HG02885 (cell line): ENCODE results near the gene PRUNE2.

Experiments
- ATAC-seq: cut with Tn5 transposase; IDR thresholded peaks from one replicate; pipeline ENCODE4 v1.9.1; 2021; ENCODE audit warnings: mild to moderate bottlenecking; ENCODE audit not compliant: unreplicated experiment, poor library complexity

The PRUNE2 gene

GRCh38 chr9:76704593-76705204 is 201.2 kb downstream of the PRUNE2 start:
- ATAC-seq = no peak

DNA sequence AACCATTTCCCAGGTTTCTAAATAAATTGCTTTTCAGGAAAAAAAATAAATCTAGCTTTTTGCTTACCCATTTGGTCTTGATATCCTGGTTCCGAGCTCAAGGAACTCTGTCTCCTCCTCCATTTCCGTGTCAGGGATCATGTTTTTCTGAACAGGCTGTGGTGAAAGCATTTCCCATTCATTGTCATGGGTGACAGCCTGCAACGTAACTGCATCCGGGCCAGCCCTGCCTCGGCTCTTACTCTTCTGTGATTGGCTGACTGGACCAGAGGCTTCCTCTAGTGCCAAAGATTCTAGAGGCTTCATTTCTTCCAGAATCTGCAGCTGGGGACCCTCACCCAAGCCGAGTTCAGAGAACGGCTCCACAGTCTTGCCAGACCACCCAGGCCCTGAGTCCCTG is 202.6 kb downstream of the PRUNE2 start:
- no peak for ATAC-seq

GRCh38 chr9:76701441-76702039 is 204.4 kb downstream of the PRUNE2 start:
- ATAC-seq = no peak

DNA sequence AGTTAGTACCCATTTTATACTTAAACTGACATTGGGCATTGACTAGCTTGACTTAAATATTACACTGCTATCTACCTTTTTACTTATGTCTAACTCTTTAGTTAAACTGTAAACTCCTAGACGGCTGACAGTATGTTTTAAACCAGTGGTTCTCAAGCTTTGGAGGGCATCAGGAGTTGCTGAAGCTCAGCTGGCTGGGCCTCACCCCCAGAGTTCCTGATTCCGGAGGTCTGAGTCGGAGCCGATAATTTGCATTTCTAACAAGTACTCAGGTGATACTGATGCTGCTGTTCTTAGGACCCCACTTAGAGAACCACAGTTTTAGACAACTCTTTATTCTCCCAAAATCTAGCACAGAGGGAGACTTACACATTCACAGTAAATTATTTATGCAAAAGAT is 205.0 kb downstream of the PRUNE2 start:
- no peak for ATAC-seq

DNA sequence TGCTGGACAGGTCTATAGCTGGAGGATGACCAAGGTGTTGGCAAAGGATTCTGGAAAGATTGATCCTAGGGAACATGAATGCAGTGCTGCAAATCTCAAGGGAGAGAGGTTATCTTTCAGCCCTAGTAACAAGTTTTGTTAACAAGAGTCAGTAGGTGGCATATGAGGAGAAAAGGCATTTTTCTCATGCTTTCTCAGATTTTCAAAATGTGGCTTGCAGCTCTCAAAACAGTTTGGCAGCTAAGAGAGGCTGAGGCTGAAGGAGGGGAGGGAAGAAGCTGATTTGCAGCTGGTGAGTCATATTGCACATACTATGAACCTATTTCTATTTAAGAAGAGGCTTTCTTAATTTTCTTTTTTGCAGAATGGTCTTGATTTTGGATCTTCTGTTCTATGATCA is 205.9 kb downstream of the PRUNE2 start:
- no peak for ATAC-seq

GRCh38 chr9:76697554-76697953 is 208.4 kb downstream of the PRUNE2 start:
- peak; percentile 46 for ATAC-seq

- no peak for ATAC-seq
These were observed 208.8 kb downstream of the PRUNE2 start for GRCh38 chr9:76697081-76697480.

GRCh38 chr9:76693912-76694311 is 212.0 kb downstream of the PRUNE2 start:
- no peak for ATAC-seq

DNA sequence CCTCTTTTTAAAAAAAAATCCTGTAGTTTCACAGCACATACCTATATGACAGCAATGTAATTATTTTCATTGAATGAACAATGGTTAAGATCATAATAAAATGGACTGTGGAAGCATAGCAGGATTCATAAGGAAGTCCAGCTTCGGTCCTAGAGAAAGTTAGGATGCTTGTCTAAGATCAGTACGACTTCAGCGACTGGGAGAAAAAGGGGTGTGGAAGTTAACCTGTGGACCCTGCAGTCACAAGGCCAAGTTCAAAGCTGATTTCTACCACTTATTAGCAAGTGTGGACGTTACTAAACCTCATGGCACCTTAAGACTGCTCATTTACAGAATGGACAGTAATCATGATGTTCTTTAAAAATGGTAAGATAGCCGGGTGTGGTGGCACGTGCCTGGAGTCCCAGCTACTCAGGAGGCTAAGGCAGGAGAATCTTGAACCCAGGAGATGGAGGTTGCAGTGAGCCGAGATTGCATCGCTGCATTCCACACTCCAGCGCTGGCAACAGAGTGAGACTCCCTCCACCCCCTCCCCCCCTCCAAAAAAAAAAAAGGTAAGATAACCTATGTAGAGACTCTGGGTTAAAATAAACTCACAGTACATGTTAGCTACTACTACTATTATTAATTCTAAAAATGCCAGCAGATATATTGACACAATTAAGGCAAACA is 213.3 kb downstream of the PRUNE2 start:
- ATAC-seq = no peak

- no peak for ATAC-seq
These were observed 214.2 kb downstream of the PRUNE2 start for GRCh38 chr9:76691517-76692313.

- ATAC-seq = no peak
These were observed 214.9 kb downstream of the PRUNE2 start for GRCh38 chr9:76690973-76691370.

DNA sequence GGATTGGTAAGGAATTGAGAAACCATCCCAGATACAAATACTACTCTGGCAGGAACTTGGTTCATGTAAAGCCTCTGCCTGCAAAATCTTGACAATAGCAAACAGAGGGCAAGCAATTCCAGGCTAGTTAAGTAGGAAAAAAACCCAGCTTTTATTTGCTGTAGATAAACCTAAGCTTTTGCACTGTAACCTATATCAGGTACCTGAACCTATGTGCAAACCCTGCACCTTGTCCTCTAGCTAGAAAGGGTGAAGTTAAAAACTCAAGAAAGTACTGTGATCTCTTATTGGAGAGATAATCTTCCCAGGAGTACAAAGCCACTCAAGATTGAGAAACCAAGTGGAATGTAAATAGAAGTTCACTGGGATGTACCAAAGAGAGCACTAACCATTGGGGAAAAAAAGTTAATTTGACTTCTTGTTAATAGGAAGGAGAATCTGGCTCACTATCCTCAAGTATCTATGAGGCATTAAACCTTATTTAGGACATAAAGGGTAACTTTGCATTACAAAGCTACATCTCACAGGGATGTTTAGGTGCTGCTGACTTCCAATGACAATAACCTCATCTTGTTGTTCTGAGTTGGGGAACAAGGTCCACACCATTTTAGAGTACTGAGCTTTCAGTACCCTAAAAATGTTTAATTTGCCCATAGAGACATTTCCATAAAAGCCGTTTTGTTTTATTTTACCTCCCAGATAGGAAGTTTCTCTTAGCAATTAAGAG is 215.5 kb downstream of the PRUNE2 start:
- ATAC-seq = no peak

- ATAC-seq = no peak
These were observed 217.3 kb downstream of the PRUNE2 start for GRCh38 chr9:76688471-76689238.

DNA sequence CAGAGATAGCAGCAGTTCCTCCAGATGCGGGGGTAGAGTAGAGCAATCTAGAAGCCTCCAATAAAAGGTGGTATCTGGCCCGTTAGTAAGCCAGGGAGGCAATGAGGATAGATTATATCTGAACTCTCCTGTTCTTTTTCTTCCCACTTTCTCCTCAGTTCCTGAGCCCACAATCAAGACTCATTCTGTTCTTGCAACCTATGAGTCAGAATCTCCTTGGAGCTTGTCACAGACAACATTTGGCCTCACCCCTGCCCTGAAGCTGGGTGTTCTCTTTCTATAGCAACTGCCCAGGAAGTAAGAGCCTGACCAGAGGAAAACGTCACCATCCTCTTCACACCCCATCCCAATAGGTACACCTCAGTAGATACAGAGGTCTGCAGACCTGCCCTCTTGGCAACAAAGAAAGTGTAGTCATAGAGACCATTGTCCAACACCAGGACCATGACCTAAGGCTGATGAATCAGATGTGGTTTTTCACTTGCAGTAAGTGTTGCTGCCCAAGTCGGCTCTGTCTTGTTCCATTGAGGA is 218.0 kb downstream of the PRUNE2 start:
- no peak for ATAC-seq

- no peak for ATAC-seq
These were observed 219.2 kb downstream of the PRUNE2 start for GRCh38 chr9:76686756-76687155.

GRCh38 chr9:76684213-76684612 is 221.7 kb downstream of the PRUNE2 start:
- ATAC-seq = no peak

DNA sequence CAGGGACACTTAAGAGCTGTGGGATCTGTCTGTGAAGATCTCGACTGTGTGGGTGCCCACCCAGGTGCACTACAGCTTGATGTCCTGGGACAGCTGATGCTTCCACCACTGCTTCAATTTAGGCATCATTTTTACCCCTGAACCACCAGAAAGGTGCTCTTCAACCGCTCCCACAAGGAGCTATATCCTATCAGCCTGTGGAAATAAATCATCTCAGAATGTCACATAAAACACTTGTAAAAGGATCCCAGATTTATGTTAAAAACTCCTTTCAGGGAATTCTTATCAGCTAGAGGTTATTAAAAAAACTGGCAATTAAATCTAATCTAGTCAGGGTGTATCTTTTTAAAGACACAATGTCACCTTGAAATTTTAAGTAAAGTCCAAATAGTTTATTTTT is 224.4 kb downstream of the PRUNE2 start:
- no peak for ATAC-seq

GRCh38 chr9:76680716-76681425 is 225.0 kb downstream of the PRUNE2 start:
- peak; percentile 48 for ATAC-seq
